Measurements from ENCODE around the gene SMCO3. TPM values are rescaled to one million over a fixed set of nuclear protein-coding genes. Genes with fewer than 3 reads are reported as not detected.
A peak's percentile ranks its signal among the peaks of the same experiment; 100 is the strongest.

The SMCO3 gene
- not detected for total RNA-seq

DNA sequence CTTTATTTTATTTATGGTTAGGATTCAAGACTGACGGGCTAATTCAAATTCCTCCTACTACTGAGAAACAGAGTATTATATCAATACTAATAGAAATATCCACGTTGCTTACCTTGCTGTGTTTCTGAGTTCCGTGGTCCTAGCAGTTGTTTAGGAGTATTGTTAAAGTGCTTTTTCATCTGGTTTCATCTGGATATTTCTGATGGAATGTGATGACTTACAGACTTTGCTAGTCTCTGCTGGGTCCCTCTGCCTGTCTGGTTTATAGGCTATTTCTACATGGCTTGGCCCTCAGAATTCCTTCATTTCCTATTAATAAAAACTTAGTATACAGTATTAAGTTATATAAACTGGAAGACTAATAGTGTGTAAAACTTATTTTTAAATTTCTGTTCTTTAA is at the start of gene SMCO3:
Gene SMCO3 (minus strand): TSS at position 169 of the 400 bp plus-strand sequence. CDS start 7,502 bp downstream, outside the sequence.
- peaks cover 20% of the 10 kb centered on the region for H3K4me1 Mint-ChIP-seq (ENCODE audit: low read depth)
- ATAC-seq (replicated peaks in 1 of 2), result no peak
- no peak within 1 kb of the TSS for H3K27ac Mint-ChIP-seq
- peaks cover 0 to 3% of the 10 kb centered on the region in 2 donors for H3K9me3 Mint-ChIP-seq
- DNase-seq, result no peak
- no peaks in the 10 kb centered on the region for H3K27me3 Mint-ChIP-seq (ENCODE audit: low read depth)
- no peaks in the 10 kb centered on the region for H3K36me3 Mint-ChIP-seq (ENCODE audit: insufficient read depth in 2 of 2)
- no peak within 1 kb of the TSS for H3K4me3 Mint-ChIP-seq

GRCh38 chr12:14860490-14860889 is 46.5 kb upstream of the SMCO3 start:
- H3K27ac Mint-ChIP-seq, result no peak overlapping the region
- no peaks in the 10 kb centered on the region for H3K4me1 Mint-ChIP-seq (ENCODE audit: low read depth)
- H3K4me3 Mint-ChIP-seq, result no peak overlapping the region
- no peak for ATAC-seq (replicated peaks in 1 of 2)
- H3K27me3 Mint-ChIP-seq (ENCODE audit: low read depth), result no peaks in the 10 kb centered on the region
- H3K36me3 Mint-ChIP-seq (ENCODE audit: insufficient read depth in 2 of 2), result peaks cover 5 to 18% of the 10 kb centered on the region in 2 donors
- H3K9me3 Mint-ChIP-seq, result peaks cover 11 to 20% of the 10 kb centered on the region in 2 donors
- no peak for DNase-seq

DNA sequence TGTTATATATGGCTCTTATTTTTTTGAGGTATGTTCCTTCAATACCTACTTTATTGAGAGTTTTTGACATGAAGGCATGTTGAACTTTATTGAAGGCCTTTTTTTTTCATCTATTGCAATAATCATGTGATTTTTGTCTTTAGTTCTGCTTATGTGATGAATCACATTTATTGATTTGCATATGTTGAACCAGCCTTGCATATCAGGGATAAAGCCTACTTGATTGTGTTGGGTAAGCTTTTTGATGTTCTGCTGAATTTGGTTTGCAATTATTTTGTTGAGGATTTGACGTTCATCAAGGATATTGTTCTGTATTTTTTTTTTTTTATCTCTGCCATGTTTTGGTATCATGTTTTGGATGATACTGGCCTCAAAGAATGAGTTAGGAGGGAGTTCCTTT is 44.5 kb upstream of the SMCO3 start:
- peak overlapping the region; percentile 30 for H3K27ac Mint-ChIP-seq
- H3K36me3 Mint-ChIP-seq (ENCODE audit: insufficient read depth in 2 of 2), result peaks cover 4 to 15% of the 10 kb centered on the region in 2 donors
- no peaks in the 10 kb centered on the region for H3K4me1 Mint-ChIP-seq (ENCODE audit: low read depth)
- H3K9me3 Mint-ChIP-seq, result peaks cover 11 to 20% of the 10 kb centered on the region in 2 donors
- DNase-seq, result no peak
- no peaks in the 10 kb centered on the region for H3K27me3 Mint-ChIP-seq (ENCODE audit: low read depth)
- H3K4me3 Mint-ChIP-seq, result no peak overlapping the region
- no peak for ATAC-seq (replicated peaks in 1 of 2)

DNA sequence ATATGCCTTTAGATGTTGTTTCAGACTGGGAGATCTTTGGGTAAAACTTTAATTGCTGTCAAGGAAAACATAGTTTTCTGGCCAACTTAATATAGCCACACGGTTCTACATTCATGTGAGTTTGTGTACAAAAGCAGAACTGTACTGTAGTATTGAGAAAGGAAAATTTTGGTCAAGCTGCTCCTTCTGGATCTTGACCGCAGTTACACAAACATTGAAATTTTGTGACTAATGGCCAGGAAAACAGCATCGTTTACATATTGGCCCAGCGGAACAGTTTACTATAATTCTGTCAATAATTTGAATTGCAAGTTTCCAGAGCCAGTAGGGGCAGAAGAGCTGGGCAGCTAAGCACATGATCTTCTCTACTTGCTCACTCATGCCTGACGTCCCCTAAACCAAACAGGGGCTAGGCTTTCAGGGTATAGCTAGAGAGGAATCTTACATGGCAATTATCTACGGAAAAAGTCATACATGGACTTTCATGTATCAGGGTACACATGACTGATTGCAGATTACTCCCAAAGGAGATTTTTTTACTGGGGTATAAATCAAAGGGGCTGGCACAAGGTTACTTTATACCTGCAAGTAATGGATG is 40.7 kb upstream of the SMCO3 start:
- Mint-ChIP-seq H3K9me3 (peaks cover 7 to 10% of the 10 kb centered on the region in 2 donors), H3K4me3 (no peak overlapping the region), H3K27me3 (ENCODE audit: low read depth) (no peaks in the 10 kb centered on the region), H3K27ac (no peak overlapping the region), H3K4me1 (ENCODE audit: low read depth) (no peaks in the 10 kb centered on the region), H3K36me3 (ENCODE audit: insufficient read depth in 2 of 2) (peaks cover 0 to under 1% of the 10 kb centered on the region in 2 donors)
- no peak for ATAC-seq (replicated peaks in 1 of 2)
- DNase-seq, result no peak

DNA sequence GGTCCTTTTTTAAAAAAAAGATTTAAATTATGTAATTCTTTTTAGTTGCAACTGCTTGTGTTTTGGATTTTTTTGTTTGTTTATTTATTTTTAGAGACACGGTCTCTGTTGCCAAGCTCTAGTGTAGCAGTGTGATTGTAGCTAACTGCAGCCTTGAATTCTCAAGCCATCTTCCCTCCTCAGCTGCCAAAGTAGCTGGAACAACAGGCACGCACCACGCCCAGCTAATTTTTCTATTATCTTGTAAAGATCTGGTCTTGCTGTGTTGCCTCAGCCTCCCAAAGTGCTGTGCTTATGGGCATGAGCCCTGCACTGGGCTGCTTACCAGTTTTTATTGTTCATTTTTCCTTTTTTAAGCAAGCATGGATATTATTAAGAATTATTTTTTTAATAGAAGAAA is 40.0 kb upstream of the SMCO3 start:
- no peak overlapping the region for H3K4me3 Mint-ChIP-seq
- ATAC-seq (replicated peaks in 1 of 2) (no peak), DNase-seq (no peak)
- H3K36me3 Mint-ChIP-seq (ENCODE audit: insufficient read depth in 2 of 2), result no peaks in the 10 kb centered on the region
- H3K27me3 Mint-ChIP-seq (ENCODE audit: low read depth), result no peaks in the 10 kb centered on the region
- H3K9me3 Mint-ChIP-seq, result peaks cover 5 to 6% of the 10 kb centered on the region in 2 donors
- no peaks in the 10 kb centered on the region for H3K4me1 Mint-ChIP-seq (ENCODE audit: low read depth)
- H3K27ac Mint-ChIP-seq, result no peak overlapping the region

- Mint-ChIP-seq H3K27me3 (ENCODE audit: low read depth) (no peaks in the 10 kb centered on the region), H3K27ac (no peak overlapping the region), H3K36me3 (ENCODE audit: insufficient read depth in 2 of 2) (no peaks in the 10 kb centered on the region), H3K9me3 (peaks cover 5 to 6% of the 10 kb centered on the region in 2 donors), H3K4me1 (ENCODE audit: low read depth) (no peaks in the 10 kb centered on the region), H3K4me3 (no peak overlapping the region)
- DNase-seq (no peak), ATAC-seq (replicated peaks in 1 of 2) (no peak)
Measured at GRCh38 chr12:14852880-14853279, 38.9 kb upstream of the SMCO3 start.

GRCh38 chr12:14850929-14851663 is 37.1 kb upstream of the SMCO3 start:
- ATAC-seq (replicated peaks in 1 of 2), result no peak
- H3K4me1 Mint-ChIP-seq (ENCODE audit: low read depth), result peaks cover 4% of the 10 kb centered on the region
- H3K27ac Mint-ChIP-seq, result no peak overlapping the region
- no peak for DNase-seq
- no peaks in the 10 kb centered on the region for H3K27me3 Mint-ChIP-seq (ENCODE audit: low read depth)
- no peak overlapping the region for H3K4me3 Mint-ChIP-seq
- H3K36me3 Mint-ChIP-seq (ENCODE audit: insufficient read depth in 2 of 2), result no peaks in the 10 kb centered on the region
- peaks cover under 1% of the 10 kb centered on the region in 2 donors for H3K9me3 Mint-ChIP-seq

DNA sequence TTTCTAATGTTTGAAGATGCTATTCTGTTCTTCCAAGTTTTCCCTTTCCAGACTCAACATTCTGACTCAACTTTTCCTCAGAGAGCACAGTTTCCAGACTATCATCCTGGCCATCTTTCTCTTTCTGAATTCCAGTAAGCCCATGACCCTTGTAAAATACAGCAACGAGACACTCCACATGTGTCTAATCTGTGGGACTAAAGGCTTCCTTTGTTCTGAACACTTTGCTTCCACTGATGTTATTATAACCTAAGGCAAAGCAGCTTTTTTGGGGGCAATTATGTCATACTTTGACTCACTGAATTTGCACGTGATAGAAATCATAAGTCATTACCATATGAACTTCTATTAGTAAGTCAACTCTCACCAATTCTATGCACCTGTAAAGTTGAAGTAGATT is 35.7 kb upstream of the SMCO3 start:
- ATAC-seq (replicated peaks in 1 of 2) (no peak), DNase-seq (no peak)
- Mint-ChIP-seq H3K9me3 (no peaks in the 10 kb centered on the region), H3K27me3 (ENCODE audit: low read depth) (no peaks in the 10 kb centered on the region), H3K27ac (no peak overlapping the region), H3K4me1 (ENCODE audit: low read depth) (peaks cover 11% of the 10 kb centered on the region), H3K4me3 (no peak overlapping the region), H3K36me3 (ENCODE audit: insufficient read depth in 2 of 2) (no peaks in the 10 kb centered on the region)

- no peaks in the 10 kb centered on the region for H3K27me3 Mint-ChIP-seq (ENCODE audit: low read depth)
- no peak overlapping the region for H3K4me3 Mint-ChIP-seq
Measured at GRCh38 chr12:14846876-14847580, 33.0 kb upstream of the SMCO3 start.

GRCh38 chr12:14846042-14846587 is 32.1 kb upstream of the SMCO3 start:
- Mint-ChIP-seq H3K9me3 (no peaks in the 10 kb centered on the region), H3K4me3 (no peak overlapping the region), H3K4me1 (ENCODE audit: low read depth) (peaks cover 11% of the 10 kb centered on the region), H3K36me3 (ENCODE audit: insufficient read depth in 2 of 2) (no peaks in the 10 kb centered on the region), H3K27ac (no peak overlapping the region), H3K27me3 (ENCODE audit: low read depth) (no peaks in the 10 kb centered on the region)
- DNase-seq, result no peak
- ATAC-seq (replicated peaks in 1 of 2), result no peak

More at GRCh38 chr12:14846876-14847580, 33.0 kb upstream of the SMCO3 start:
- no peak for ATAC-seq (replicated peaks in 1 of 2)
- no peak for DNase-seq
- peaks cover 11% of the 10 kb centered on the region for H3K4me1 Mint-ChIP-seq (ENCODE audit: low read depth)
- no peaks in the 10 kb centered on the region for H3K9me3 Mint-ChIP-seq
- no peak overlapping the region for H3K27ac Mint-ChIP-seq
- no peaks in the 10 kb centered on the region for H3K36me3 Mint-ChIP-seq (ENCODE audit: insufficient read depth in 2 of 2)

GRCh38 chr12:14845350-14845750 is 31.4 kb upstream of the SMCO3 start:
- no peak overlapping the region for H3K27ac Mint-ChIP-seq
- H3K9me3 Mint-ChIP-seq, result no peaks in the 10 kb centered on the region
- H3K36me3 Mint-ChIP-seq (ENCODE audit: insufficient read depth in 2 of 2), result no peaks in the 10 kb centered on the region
- peaks cover 6% of the 10 kb centered on the region for H3K27me3 Mint-ChIP-seq (ENCODE audit: low read depth)
- H3K4me3 Mint-ChIP-seq, result peak overlapping the region; percentile 9 to 60
- H3K4me1 Mint-ChIP-seq (ENCODE audit: low read depth), result peaks cover 11% of the 10 kb centered on the region
- ATAC-seq (replicated peaks in 1 of 2), result peak; percentile 37 to 53
- peak; percentile 21 for DNase-seq

GRCh38 chr12:14844401-14844800 is 30.4 kb upstream of the SMCO3 start:
- DNase-seq, result no peak
- Mint-ChIP-seq H3K4me3 (no peak overlapping the region), H3K27ac (no peak overlapping the region), H3K9me3 (no peaks in the 10 kb centered on the region), H3K27me3 (ENCODE audit: low read depth) (peaks cover 15% of the 10 kb centered on the region), H3K4me1 (ENCODE audit: low read depth) (peaks cover 11% of the 10 kb centered on the region), H3K36me3 (ENCODE audit: insufficient read depth in 2 of 2) (no peaks in the 10 kb centered on the region)
- no peak for ATAC-seq (replicated peaks in 1 of 2)

DNA sequence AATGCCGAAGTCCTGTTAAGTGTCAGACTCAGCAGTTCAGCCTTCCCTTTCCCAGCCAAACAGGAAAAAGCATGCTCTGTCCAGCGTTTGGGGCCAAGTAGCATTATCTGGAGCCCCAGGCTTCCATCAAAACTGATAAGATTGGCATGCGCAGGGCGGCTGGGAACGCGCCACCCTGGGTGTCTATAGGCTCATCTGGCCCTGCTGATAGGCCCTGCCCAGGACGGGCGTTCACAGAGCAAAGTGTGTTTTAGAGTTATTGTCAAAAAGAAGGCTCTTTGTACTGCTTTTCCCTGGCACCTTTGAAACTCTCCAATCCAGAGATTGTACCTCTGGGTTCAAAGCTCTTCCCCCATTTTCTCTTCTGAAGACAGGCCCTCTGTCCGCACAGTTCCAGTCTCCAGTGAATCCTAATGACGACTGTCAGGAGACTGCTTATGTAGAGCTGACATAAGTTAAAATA is 29.5 kb upstream of the SMCO3 start, which contains the start of gene ART4:
Gene ART4 (minus strand): TSS at position 102 of the 463 bp plus-strand sequence. CDS start 413 bp downstream, outside the sequence.
- DNase-seq (no peak), ATAC-seq (replicated peaks in 1 of 2) (no peak)
- Mint-ChIP-seq H3K27me3 (ENCODE audit: low read depth) (peaks cover 19% of the 10 kb centered on the region), H3K27ac (no peak within 1 kb of the TSS), H3K36me3 (ENCODE audit: insufficient read depth in 2 of 2) (no peaks in the 10 kb centered on the region), H3K4me3 (no peak within 1 kb of the TSS), H3K4me1 (ENCODE audit: low read depth) (peaks cover 11% of the 10 kb centered on the region), H3K9me3 (no peaks in the 10 kb centered on the region)

Measured in activated T-cell treated with anti-CD3 and anti-CD28 coated beads, Interleukin-2, amount 50 U/mL, for 72 hours (primary cell).